Endothelial cell of umbilical vein (primary cell): Measurements from ENCODE around the gene USH2A. TPM values are rescaled to one million over a fixed set of nuclear protein-coding genes. Genes with fewer than 3 reads are reported as not detected.

Experiments
- BruUV-seq: library from RNA; stranded (reverse); fragments of 400-500 nt; replicated peaks from 2 replicates; lab custom pipeline; 2021; lab: Mats Ljungman, UMichigan
- CTCF ChIA-PET: fragments of 300-600, 350-600 bp; sonication (Branson Sonifier 250); formaldehyde crosslinking; loops from one replicate; lab custom pipeline; 2021; ENCODE audit warnings: antibody characterized with exemption, inconsistent platforms; lab: Charles Lee
- POLR2A ChIA-PET: fragments of 300-600, 350-600 bp; sonication (Branson Sonifier 250); formaldehyde crosslinking; loops from one replicate; lab custom pipeline; 2021; ENCODE audit warnings: antibody characterized with exemption, inconsistent platforms; lab: Charles Lee
- DNase-seq: peaks from one replicate; pipeline ENCODE4 v3.0.0-alpha.2; 2011; ENCODE audit warnings: low read depth, low spot score
- FAIRE-seq: peaks from 2 replicates; lab custom pipeline; 2011; peaks lifted over from hg19 to GRCh38; lab: Jason Lieb, UNC
- H2AFZ ChIP-seq: 2 replicates; pipeline ENCODE4 v1.6.0; 2012; ENCODE audit warnings: low read depth, low read length, control low read depth, inconsistent platforms
- H3K27ac ChIP-seq: 2 replicates; pipeline ENCODE4 v1.5.1; 2011; ENCODE audit warnings: low read depth, mild to moderate bottlenecking, control low read depth, low read length, moderate library complexity; ENCODE audit not compliant: insufficient read depth
- H3K27me3 ChIP-seq, 2 experiments: 2 replicates each; pipeline versions ENCODE4 v1.6.0 to v1.6.1; 2011; ENCODE audit warnings: low read length in 2 of 2, mixed read lengths in 1 of 2; ENCODE audit not compliant: control insufficient read depth in 2 of 2, insufficient read depth in 2 of 2
- H3K36me3 ChIP-seq, 2 experiments: 2 replicates in 1 of 2; 3 replicates in 1 of 2; pipeline ENCODE4 v1.5.1; 2011; ENCODE audit warnings: low read length in 2 of 2, mild to moderate bottlenecking in 1 of 2, moderate library complexity in 1 of 2; ENCODE audit not compliant: control insufficient read depth in 2 of 2, insufficient read depth in 2 of 2; ENCODE audit errors: extremely low read depth in 1 of 2
- H3K4me1 ChIP-seq: 3 replicates; pipeline ENCODE4 v1.5.1; 2011; ENCODE audit warnings: mild to moderate bottlenecking, low read length; ENCODE audit not compliant: control insufficient read depth, insufficient read depth; ENCODE audit errors: extremely low read depth
- H3K4me2 ChIP-seq: 2 replicates; pipeline ENCODE4 v1.6.1; 2011; ENCODE audit warnings: low read length, control low read depth, mixed read lengths; ENCODE audit not compliant: insufficient read depth
- H3K4me3 ChIP-seq, 3 experiments: fragments of 200-600 bp in 1 of 3; sonication (generic), shearing (Covaris generic) in 1 of 3; replicated peaks in 1 of 3; 2 replicates each; pipeline ENCODE4 v1.5.1; 2011 to 2016; ENCODE audit warnings: control low read depth in 3 of 3, low read length in 3 of 3, mild to moderate bottlenecking in 2 of 3, inconsistent platforms in 1 of 3, low read depth in 1 of 3, moderate library complexity in 1 of 3; ENCODE audit not compliant: insufficient read depth in 1 of 3
- H3K79me2 ChIP-seq: 2 replicates; pipeline ENCODE4 v1.6.0; 2012; ENCODE audit warnings: low read length, inconsistent platforms; ENCODE audit not compliant: control insufficient read depth, insufficient read depth
- H3K9ac ChIP-seq: replicated peaks from 2 replicates; pipeline ENCODE3; 2011; ENCODE audit warnings: low read length, control low read depth; ENCODE audit not compliant: insufficient read depth; ENCODE audit errors: extremely low read depth
- H3K9me1 ChIP-seq: replicated peaks from 3 replicates; pipeline ENCODE4 v1.6.0; 2011; ENCODE audit warnings: mild to moderate bottlenecking, low read length; ENCODE audit not compliant: control insufficient read depth, insufficient read depth; ENCODE audit errors: extremely low read depth
- H3K9me3 ChIP-seq: replicated peaks from 2 replicates; pipeline ENCODE4 v1.5.1; 2012; ENCODE audit warnings: low read length, inconsistent platforms; ENCODE audit not compliant: control insufficient read depth, insufficient read depth
- H4K20me1 ChIP-seq: replicated peaks from 2 replicates; pipeline ENCODE3; 2011; ENCODE audit warnings: mild to moderate bottlenecking, low read length; ENCODE audit not compliant: control insufficient read depth, insufficient read depth; ENCODE audit errors: extremely low read depth
- CTCF ChIP-seq, 2 donors: IDR thresholded peaks; 1 replicate in 1 of 2; 2 replicates in 1 of 2; pipeline ENCODE4 v1.5.1; 2011; ENCODE audit warnings: low read length in 2 of 2, mild to moderate bottlenecking in 2 of 2, moderate library complexity in 2 of 2, control low read depth in 1 of 2, inconsistent platforms in 1 of 2, low read depth in 1 of 2; ENCODE audit not compliant: insufficient read depth in 1 of 2; ENCODE audit errors: extremely low read depth in 1 of 2
- EZH2 ChIP-seq: IDR thresholded peaks from 2 replicates; pipeline ENCODE4 v1.6.1; 2012; ENCODE audit warnings: borderline replicate concordance, low read depth, mild to moderate bottlenecking, moderate library complexity, low read length, inconsistent platforms; ENCODE audit not compliant: severe bottlenecking
- FOS ChIP-seq: IDR thresholded peaks from 2 replicates; pipeline ENCODE4 v1.6.1; 2011; ENCODE audit warnings: mild to moderate bottlenecking, low read length, moderate library complexity, borderline replicate concordance; ENCODE audit not compliant: insufficient read depth
- GATA2 ChIP-seq: IDR thresholded peaks from 2 replicates; pipeline ENCODE4 v1.7.0; 2011; ENCODE audit warnings: low read depth, mild to moderate bottlenecking, moderate library complexity, mixed read lengths, low read length; ENCODE audit not compliant: insufficient read length, insufficient read depth
- JUN ChIP-seq: IDR thresholded peaks from 2 replicates; pipeline ENCODE4 v1.6.1; 2011; ENCODE audit warnings: borderline replicate concordance, low read depth; ENCODE audit not compliant: insufficient read length, insufficient read depth
- MAX ChIP-seq: IDR thresholded peaks from 2 replicates; pipeline ENCODE4 v1.6.1; 2011; ENCODE audit not compliant: insufficient read depth, insufficient read length
- MYC ChIP-seq: IDR thresholded peaks from one replicate; pipeline ENCODE4 v1.6.1; 2011; ENCODE audit warnings: mild to moderate bottlenecking, low read depth, low read length
- POLR2A ChIP-seq: IDR thresholded peaks from 2 replicates; pipeline ENCODE4 v1.6.1; 2012; ENCODE audit warnings: low read depth, mild to moderate bottlenecking, control low read depth, low read length
- POLR2AphosphoS5 ChIP-seq: IDR thresholded peaks from 2 replicates; pipeline ENCODE4 v1.6.1; 2012; ENCODE audit warnings: low read depth, mild to moderate bottlenecking, control low read depth, low read length, moderate library complexity; ENCODE audit not compliant: insufficient read depth
- dilution Hi-C: fragments of 300-500 bp; cut with MboI; formaldehyde crosslinking; loops from one replicate; pipeline ENCODE4 v1.15.0; 2019; ENCODE audit warnings: low sequenced_read_pairs; ENCODE audit not compliant: extremely low pct_ligation_motif_present
- intact Hi-C: fragments of 100-400 bp; cut with micrococcal nuclease; formaldehyde crosslinking; loops from one replicate; pipeline ENCODE4 v1.10.0; 2022
- polyA plus RNA-seq, 4 experiments: library from polyadenylated mRNA; depleted of rRNA in 3 of 4; stranded (reverse) in 3 of 4; unstranded in 1 of 4; fragments of >200 nt; gene quantifications; 2 replicates each; pipeline versions ENCODE4 v1.2.1 to v1.2.3, GENCODE V29; 2011 to 2012; ENCODE audit warnings: missing spikeins in 1 of 4
- total RNA-seq: library from RNA; stranded (reverse); gene quantifications from 2 replicates; pipeline ENCODE4 v1.2.3, GENCODE V29; 2021

Gene USH2A
- total and polyA plus RNA-seq, 2 donors (not counting 3 experiments of a cell fraction or from before 2014, with no cell fraction given), result not detected

GRCh38 chr1:215780641-215781040, 642.6 kb downstream of the USH2A start:
- FAIRE-seq, result no peak
- no peaks in the 10 kb centered on the region for H3K4me1 ChIP-seq
- intact Hi-C loops, result no loop called here

More at GRCh38 chr1:215780641-215781040, 642.6 kb downstream of the USH2A start:
- no peak for DNase-seq
- POLR2A ChIA-PET, result no interaction called here
- no peaks in the 10 kb centered on the region for H3K9me1 ChIP-seq
- H3K27me3 ChIP-seq, result no peaks in the 10 kb centered on the region
- no peak overlapping the region for H3K27ac ChIP-seq
- H3K4me3 ChIP-seq, result no peak overlapping the region
- no peak overlapping the region for H3K9ac ChIP-seq
- TF ChIP-seq FOS (no peak), POLR2AphosphoS5 (no peak), GATA2 (no peak), POLR2A (no peak), CTCF (IDR thresholded peaks at IDR 0.05; ENCODE audit: extremely low read depth in 1 of 2, insufficient read depth in 1 of 2, low read depth in 1 of 2, low read length in 2 of 2) (no peak), EZH2 (no peak), MYC (no peak), MAX (no peak), JUN (no peak)
- CTCF ChIA-PET, result no interaction called here
- H3K4me2 ChIP-seq, result no peak overlapping the region
- BruUV-seq, result no TSS peak
- H4K20me1 ChIP-seq, result no peaks in the 10 kb centered on the region
- H3K36me3 ChIP-seq, result no peaks in the 10 kb centered on the region
- H3K79me2 ChIP-seq, result no peaks in the 10 kb centered on the region
- dilution Hi-C loops, result no loop called here
- H3K9me3 ChIP-seq, result peaks cover 4% of the 10 kb centered on the region
- H2AFZ ChIP-seq, result no peak overlapping the region
